DMS153 (cell line): ENCODE measurements around the gene BOD1.

ENCODE experiments used
- DNase-seq: peaks from one replicate; lab custom pipeline; 2025; lab: John Stamatoyannopoulos, UW

BOD1 gene

DNA sequence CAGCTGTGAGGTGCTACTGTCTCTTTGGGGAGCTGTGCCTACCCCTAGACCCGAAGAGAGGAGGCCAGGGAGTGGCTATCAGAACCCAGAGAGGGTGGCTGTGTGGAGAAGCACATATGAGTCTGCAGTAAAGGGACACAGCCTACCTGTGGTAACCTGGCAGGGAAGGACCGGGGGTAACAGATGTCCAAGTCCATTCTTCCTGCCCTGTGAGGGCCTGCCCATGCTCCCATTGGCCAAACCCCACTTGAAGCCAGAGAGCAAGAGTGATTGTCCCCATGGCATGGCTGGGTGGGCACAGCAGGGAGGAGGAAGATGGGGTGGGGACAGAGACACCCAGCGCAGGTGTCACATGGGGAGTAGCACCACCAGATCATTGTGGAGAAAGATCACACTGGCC is 39.3 kb downstream of the BOD1 start:
- no peak for DNase-seq

- no peak for DNase-seq
Observed at GRCh38 chr5:173575985-173576384, 40.5 kb downstream of the BOD1 start.

DNA sequence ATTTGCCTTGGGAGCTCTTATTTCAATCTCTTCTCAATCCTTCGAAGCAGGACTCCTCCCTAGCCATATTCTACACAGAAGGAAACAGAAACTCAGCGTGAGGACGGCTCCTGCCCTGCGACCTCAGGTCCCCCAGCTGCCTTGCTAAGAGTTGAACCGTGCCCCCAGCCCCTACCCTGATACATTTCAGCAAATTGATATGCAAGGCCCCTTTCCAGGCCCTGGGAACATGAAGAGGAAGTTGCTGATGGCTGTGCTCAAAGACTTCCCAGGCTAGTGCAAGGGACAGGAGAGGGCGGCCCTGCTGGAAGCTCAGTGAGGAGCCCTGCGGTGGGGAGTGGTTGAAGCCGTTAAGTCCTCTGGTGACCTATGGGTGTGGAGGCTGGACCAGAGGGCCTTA is 41.5 kb downstream of the BOD1 start:
- DNase-seq: no peak

GRCh38 chr5:173573126-173573960 is 43.1 kb downstream of the BOD1 start:
- no peak for DNase-seq

DNA sequence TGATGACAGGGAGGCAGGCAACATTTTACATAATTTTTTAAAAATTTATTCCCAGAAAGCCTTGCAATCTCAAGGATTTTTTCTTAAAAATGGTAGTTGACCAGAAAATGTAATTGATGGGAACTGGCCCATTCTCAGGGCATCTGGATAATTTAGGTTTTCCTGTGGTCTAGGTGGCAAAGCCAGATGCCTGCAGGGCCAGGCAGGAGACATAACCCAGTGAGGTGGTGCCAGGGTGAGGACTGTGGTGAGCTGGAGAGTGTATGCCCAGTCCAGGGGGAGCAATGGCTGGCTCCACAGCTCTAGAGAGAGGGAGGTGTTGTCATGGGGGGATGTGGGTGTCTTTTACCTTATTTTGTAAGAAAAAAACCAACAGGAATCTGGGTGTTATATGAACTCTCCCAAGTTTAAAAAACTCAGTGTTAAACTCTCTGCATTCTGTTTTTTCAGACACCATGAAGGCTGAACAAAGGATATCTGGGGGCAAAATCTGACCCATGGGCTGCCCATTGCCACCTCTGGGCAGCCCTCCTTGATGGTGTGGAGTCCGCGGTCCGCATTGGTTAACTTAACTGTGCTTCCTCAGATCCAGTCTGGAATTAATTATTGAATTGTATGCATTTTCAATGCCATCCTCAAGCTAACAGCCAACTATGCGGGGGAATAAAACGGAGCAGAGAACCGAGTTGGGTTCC is 43.9 kb downstream of the BOD1 start:
- no peak for DNase-seq

GRCh38 chr5:173570321-173571090 is 45.9 kb downstream of the BOD1 start:
- DNase-seq: no peak

GRCh38 chr5:173568703-173569102 is 47.7 kb downstream of the BOD1 start:
- DNase-seq: no peak

DNA sequence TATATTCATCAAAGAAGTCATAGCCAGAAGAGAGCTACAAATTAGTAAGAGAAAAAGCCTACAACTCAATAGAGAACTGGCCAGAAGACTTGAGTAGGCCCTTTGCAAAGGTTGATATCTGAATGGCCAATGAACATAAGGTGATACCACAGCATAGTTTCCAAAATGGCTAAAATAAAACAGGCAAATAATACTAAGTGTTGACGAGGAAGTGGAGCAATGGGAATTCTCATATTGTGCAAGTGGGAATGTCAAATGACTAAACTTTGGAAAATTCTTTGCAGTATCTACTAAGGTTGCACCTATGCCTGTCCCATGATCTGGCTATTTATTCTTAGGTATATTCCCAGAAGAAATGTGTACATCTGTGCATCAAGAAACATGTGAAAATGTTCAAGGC is 48.3 kb downstream of the BOD1 start:
- no peak for DNase-seq

GRCh38 chr5:173567548-173567947 is 48.9 kb downstream of the BOD1 start:
- DNase-seq: no peak

DNA sequence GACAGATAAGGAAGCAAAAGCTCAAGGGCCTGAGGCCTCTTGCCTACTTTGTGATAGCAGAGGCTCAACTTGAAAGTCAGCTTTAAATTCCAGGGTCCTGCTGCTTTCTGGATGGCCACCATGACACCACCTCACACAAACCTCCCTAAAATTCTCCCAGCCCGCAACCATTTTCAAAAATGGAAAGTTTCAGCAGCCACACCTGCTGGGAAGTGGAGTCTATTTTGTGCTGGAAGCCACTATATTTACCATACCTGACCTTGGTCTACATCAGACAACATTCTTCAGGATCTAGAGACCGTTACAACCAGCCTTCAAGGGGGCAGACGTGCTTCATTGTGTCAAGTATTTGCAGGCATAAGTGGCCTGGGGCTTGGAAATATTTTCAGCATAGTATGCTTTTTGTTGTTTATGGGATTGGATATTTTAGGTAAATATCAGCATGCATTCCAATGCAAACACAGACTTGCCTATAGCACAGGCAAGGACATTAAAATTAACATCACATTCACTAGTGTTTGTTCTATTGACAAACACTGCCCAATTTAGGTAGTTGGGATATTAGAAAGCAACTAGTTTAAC is 50.9 kb downstream of the BOD1 start:
- no peak for DNase-seq

DNA sequence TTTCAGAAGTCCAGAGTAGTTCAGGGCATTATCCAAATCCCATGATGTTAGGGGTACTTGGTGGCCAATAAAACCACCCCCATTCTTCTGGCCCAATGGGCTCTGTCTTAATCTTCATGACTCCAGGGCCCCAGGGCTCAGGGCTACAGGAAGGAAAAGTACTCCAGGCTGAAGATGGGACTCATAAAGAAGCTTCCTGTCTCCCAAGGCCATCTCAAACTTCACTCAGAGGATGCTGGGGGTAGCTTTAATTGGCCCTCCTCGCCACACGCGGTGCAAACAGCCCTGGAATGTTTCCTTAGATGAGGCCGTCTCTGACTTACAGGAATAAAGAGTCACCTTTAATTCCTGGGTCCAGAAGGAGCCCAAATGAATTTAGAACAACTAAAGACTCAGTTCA is 52.3 kb downstream of the BOD1 start:
- DNase-seq: no peak

DNA sequence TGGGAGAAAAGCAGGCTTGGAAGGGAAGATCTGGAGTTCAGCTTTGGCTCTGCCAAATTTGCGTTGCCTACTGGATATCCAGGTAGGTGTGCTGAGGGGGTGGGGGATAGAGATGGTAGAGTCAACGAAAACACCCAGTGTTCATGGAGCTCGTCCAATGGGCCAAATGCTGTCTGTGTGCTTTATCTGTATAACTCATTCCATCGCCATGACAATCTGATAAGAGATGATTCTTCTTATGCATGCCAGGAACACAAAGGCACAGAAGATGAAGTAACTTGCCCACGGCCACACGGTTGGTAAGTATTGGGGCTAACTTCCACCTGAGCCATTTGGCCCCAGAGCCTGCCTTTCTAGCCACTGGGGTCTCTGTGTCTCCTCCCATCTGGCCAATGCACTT is 53.2 kb downstream of the BOD1 start:
- DNase-seq: no peak

DNA sequence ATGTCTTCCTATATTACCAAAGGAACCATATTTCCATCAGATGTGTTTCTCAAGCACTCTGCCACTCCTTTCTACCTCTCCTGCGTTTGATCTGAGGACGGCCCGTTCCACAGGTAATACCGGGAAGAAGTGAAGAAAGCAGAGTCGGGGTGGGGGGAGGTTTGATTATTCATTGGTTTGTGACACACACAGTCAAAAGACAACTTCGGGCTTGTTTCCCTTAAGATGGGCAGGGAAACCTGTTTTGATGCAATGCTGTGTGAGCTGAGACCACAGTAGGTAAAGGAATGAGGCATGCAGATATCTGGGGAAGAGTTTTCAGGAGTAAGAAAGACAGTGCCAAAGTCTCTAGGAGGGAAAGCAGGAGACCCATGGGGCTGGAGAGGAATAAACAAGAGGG is 54.0 kb downstream of the BOD1 start:
- DNase-seq: no peak
